K562 (cell line): Measurements from ENCODE around the gene SMU1. TPM values are rescaled to one million over a fixed set of nuclear protein-coding genes. Genes with fewer than 3 reads are reported as not detected.

Source experiments
- ARID2 ChIP-seq: fragments of 450-650 bp; IDR thresholded peaks from 2 replicates; pipeline ENCODE4 v1.6.1; 2017; ENCODE audit warnings: antibody characterized with exemption, mild to moderate bottlenecking
- BRD9 ChIP-seq: fragments of 450-650 bp; IDR thresholded peaks from 2 replicates; pipeline ENCODE4 v1.6.1; 2018; ENCODE audit warnings: low read depth; ENCODE audit not compliant: partially characterized antibody
- CC2D1A ChIP-seq: fragments of 450-650 bp; IDR thresholded peaks from 2 replicates; pipeline ENCODE4 v1.6.1; 2017; ENCODE audit warnings: mild to moderate bottlenecking
- CTCF ChIP-seq, 3 experiments: IDR thresholded peaks in 2 of 3; conservative IDR thresholded peaks in 1 of 3; 2 replicates each; pipeline ENCODE4 v1.5.1; 2011 to 2012; ENCODE audit warnings: low read length in 3 of 3, mild to moderate bottlenecking in 3 of 3, control low read depth in 2 of 3, improper control_type of control experiment in 1 of 3, inconsistent platforms in 1 of 3, low read depth in 1 of 3, mixed read lengths in 1 of 3, moderate library complexity in 1 of 3; ENCODE audit not compliant: insufficient read depth in 2 of 3
- DNMT1 ChIP-seq: fragments of 450-650 bp; IDR thresholded peaks from 2 replicates; pipeline ENCODE4 v1.6.1; 2016; ENCODE audit warnings: antibody characterized with exemption, mild to moderate bottlenecking
- FOXM1 ChIP-seq, 2 experiments: fragments of 450-650 bp in 1 of 2; sonication (generic) in 1 of 2; formaldehyde crosslinking in 1 of 2; IDR thresholded peaks; 2 replicates each; pipeline versions ENCODE4 v1.6.1 to v1.9.0; 2017 to 2022; ENCODE audit warnings: low read depth in 2 of 2, mild to moderate bottlenecking in 2 of 2, missing genetic modification reagents in 1 of 2, moderate library complexity in 1 of 2
- GABPA ChIP-seq: fragments of 200-800 bp; sonication (Bioruptor generic); conservative IDR thresholded peaks from 2 replicates; pipeline ENCODE4 v1.6.1; 2016; ENCODE audit warnings: low read depth, missing genetic modification characterization, missing compliant biosample characterization
- HEY1 ChIP-seq: fragments of 250-450 bp; sonication (Bioruptor Pico); IDR thresholded peaks from 2 replicates; pipeline ENCODE4 v1.5.0; 2020; ENCODE audit warnings: mild to moderate bottlenecking, moderate library complexity, borderline replicate concordance
- MCM7 ChIP-seq, 2 experiments: fragments of 450-650 bp; IDR thresholded peaks; 2 replicates each; pipeline ENCODE4 v1.6.1; 2016 to 2018
- MEIS2 ChIP-seq: fragments of 450-650 bp; IDR thresholded peaks from 2 replicates; pipeline ENCODE4 v1.6.1; 2014; ENCODE audit warnings: mild to moderate bottlenecking; ENCODE audit not compliant: partially characterized antibody
- NFE2 ChIP-seq: IDR thresholded peaks from 2 replicates; pipeline ENCODE4 v1.6.1; 2014; ENCODE audit warnings: antibody characterized with exemption, low read depth
- RBM15 ChIP-seq: fragments of 200-400 bp; formaldehyde crosslinking; IDR thresholded peaks from 2 replicates; pipeline ENCODE4 v1.6.1; 2018; ENCODE audit warnings: mild to moderate bottlenecking, low read length, moderate library complexity; ENCODE audit not compliant: insufficient read depth
- RBM34 ChIP-seq: fragments of 200-400 bp; formaldehyde crosslinking; IDR thresholded peaks from 2 replicates; pipeline ENCODE4 v1.6.1; 2018; ENCODE audit warnings: low read length, borderline replicate concordance; ENCODE audit not compliant: insufficient read depth
- SMC3 ChIP-seq: conservative IDR thresholded peaks from 2 replicates; pipeline ENCODE4 v1.6.1; 2011; ENCODE audit warnings: low read depth, low read length, improper control_type of control experiment; ENCODE audit not compliant: insufficient read depth
- TCF7 ChIP-seq: sonication (generic); IDR thresholded peaks from 2 replicates; pipeline ENCODE4 v1.6.1; 2016; ENCODE audit warnings: antibody characterized with exemption, borderline replicate concordance
- THRB ChIP-seq: fragments of 450-650 bp; formaldehyde crosslinking; conservative IDR thresholded peaks from 2 replicates; pipeline ENCODE4 v1.4.0; 2022; ENCODE audit warnings: mild to moderate bottlenecking, missing genetic modification characterization
- ZNF134 ChIP-seq: fragments of 250-450 bp; sonication (Bioruptor Pico); conservative IDR thresholded peaks from 2 replicates; pipeline ENCODE4 v1.4.0; 2020
- ZNF316 ChIP-seq: fragments of 450-650 bp; IDR thresholded peaks from 2 replicates; pipeline ENCODE4 v1.6.1; 2016
- ZNF507 ChIP-seq: conservative IDR thresholded peaks from 2 replicates; pipeline ENCODE4 v1.6.1; 2017; ENCODE audit warnings: missing genetic modification characterization, missing compliant biosample characterization
- ZNF75A ChIP-seq: fragments of 450-650 bp; formaldehyde crosslinking; IDR thresholded peaks from 2 replicates; pipeline ENCODE4 v1.4.0; 2020; ENCODE audit warnings: mild to moderate bottlenecking
- polyA plus RNA-seq, 8 experiments: library from polyadenylated mRNA; depleted of rRNA in 4 of 8; stranded (reverse) in 5 of 8; unstranded in 3 of 8; fragments of >200 nt; fragmentation: Nextera tagmentation in 2 of 8; fragmentation: Illumina TruSeq in 1 of 8; extraction: Ambion mirVana in 2 of 8; extraction: Trizol in 1 of 8; gene quantifications; 2 replicates each; pipeline versions ENCODE4 v1.2.1 to v1.2.3, GENCODE V29; 2011 to 2014; ENCODE audit warnings: inconsistent platforms in 1 of 8, missing spikeins in 1 of 8
- total RNA-seq, 7 experiments: library from RNA; depleted of rRNA in 6 of 7; stranded (reverse); fragments of >200 nt in 6 of 7; fragmentation: Illumina TruSeq in 2 of 7; extraction: Trizol in 2 of 7; gene quantifications; 2 replicates each; pipeline versions ENCODE4 v1.2.1 to v1.2.3, GENCODE V29; 2011 to 2021; ENCODE audit warnings: low replicate concordance in 1 of 7
- TF ChIP-seq, protein P1 (sequence below): sonication (generic); formaldehyde crosslinking; IDR thresholded peaks from 2 replicates; pipeline ENCODE4 v1.8.0; 2022; ENCODE audit warnings: missing genetic modification reagents, mild to moderate bottlenecking, borderline replicate concordance
- TF ChIP-seq, protein P2 (sequence below), 2 experiments: IDR thresholded peaks in 1 of 2; conservative IDR thresholded peaks in 1 of 2; 2 replicates each; pipeline ENCODE4 v1.6.1; 2016; ENCODE audit warnings: low read depth in 2 of 2, mild to moderate bottlenecking in 1 of 2, missing compliant biosample characterization in 1 of 2, missing genetic modification characterization in 1 of 2, moderate library complexity in 1 of 2

The SMU1 gene
- total and polyA plus RNA-seq, 9 of the 15 experiments (the other 6 are each of a cell fraction or from before 2014, with no cell fraction given) = 13.2 to 33.4 (median 20.7) TPM

GRCh38 chr9:33081128-33081851 is 4.8 kb upstream of the SMU1 start (continued):
- TF ChIP-seq SMC3 (peak; percentile 84), ZNF75A (CRISPR knock-in tag) (no peak), FOXM1 (IDR thresholded peaks at IDR 0.05; ENCODE audit: low read depth) (no peak), FOXM1 (CRISPR knock-in tag; IDR thresholded peaks at IDR 0.05; ENCODE audit: low read depth) (no peak), ZNF507 (no peak), GABPA (peak; percentile 43), ARID2 (peak; percentile 91), MEIS2 (peak; percentile 2), CTCF (IDR thresholded peaks at IDR 0.05 in 2 of 3, conservative IDR thresholded peaks at IDR 0.05 in 1 of 3; ENCODE audit: insufficient read depth in 2 of 3, low read depth in 1 of 3, low read length in 3 of 3) (peak; percentile 69 to 81 (median 76)), NFE2 (peak; percentile 32; the same call in 1 of the 2 replicates), MCM7 (IDR thresholded peaks at IDR 0.05) (no peak), DNMT1 (no peak), BRD9 (peak; percentile 59), ZNF134 (CRISPR knock-in tag) (no peak), TCF7 (no peak), RBM15 (no peak), CC2D1A (peak; percentile 61), THRB (no peak), ZNF316 (peak; percentile 57), RBM34 (no peak), HEY1 (no peak)
- TF ChIP-seq, protein P1, sequence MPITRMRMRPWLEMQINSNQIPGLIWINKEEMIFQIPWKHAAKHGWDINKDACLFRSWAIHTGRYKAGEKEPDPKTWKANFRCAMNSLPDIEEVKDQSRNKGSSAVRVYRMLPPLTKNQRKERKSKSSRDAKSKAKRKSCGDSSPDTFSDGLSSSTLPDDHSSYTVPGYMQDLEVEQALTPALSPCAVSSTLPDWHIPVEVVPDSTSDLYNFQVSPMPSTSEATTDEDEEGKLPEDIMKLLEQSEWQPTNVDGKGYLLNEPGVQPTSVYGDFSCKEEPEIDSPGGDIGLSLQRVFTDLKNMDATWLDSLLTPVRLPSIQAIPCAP (CRISPR knock-in tag) = no peak
- TF ChIP-seq, protein P2, sequence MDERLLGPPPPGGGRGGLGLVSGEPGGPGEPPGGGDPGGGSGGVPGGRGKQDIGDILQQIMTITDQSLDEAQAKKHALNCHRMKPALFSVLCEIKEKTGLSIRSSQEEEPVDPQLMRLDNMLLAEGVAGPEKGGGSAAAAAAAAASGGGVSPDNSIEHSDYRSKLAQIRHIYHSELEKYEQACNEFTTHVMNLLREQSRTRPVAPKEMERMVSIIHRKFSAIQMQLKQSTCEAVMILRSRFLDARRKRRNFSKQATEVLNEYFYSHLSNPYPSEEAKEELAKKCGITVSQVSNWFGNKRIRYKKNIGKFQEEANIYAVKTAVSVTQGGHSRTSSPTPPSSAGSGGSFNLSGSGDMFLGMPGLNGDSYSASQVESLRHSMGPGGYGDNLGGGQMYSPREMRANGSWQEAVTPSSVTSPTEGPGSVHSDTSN (CRISPR knock-in tag; IDR thresholded peaks at IDR 0.05; ENCODE audit: low read depth) = no peak
- TF ChIP-seq, protein P2 (tag; conservative IDR thresholded peaks at IDR 0.05; ENCODE audit: low read depth) = no peak
